Panc1 (cell line): Measurements from ENCODE around the gene GRM4. TPM values are rescaled to one million over a fixed set of nuclear protein-coding genes. Genes with fewer than 3 reads are reported as not detected.

Experiments
- ATAC-seq: fragments of 200-7000 bp; cut with Tn5 transposase; 2 replicates; pipeline ENCODE4 v1.9.1; 2020; ENCODE audit warnings: mild to moderate bottlenecking, moderate library complexity
- BruUV-seq: library from RNA; stranded (reverse); fragments of 400-500 nt; replicated peaks from 2 replicates; lab custom pipeline; 2021; lab: Mats Ljungman, UMichigan
- CTCF ChIA-PET: fragments of 300-600 bp; sonication (Branson Sonifier 250); formaldehyde crosslinking; loops from one replicate; lab custom pipeline; 2022; ENCODE audit warnings: antibody characterized with exemption; lab: Charles Lee
- POLR2A ChIA-PET: fragments of 300-600 bp; sonication (Branson Sonifier 250); formaldehyde crosslinking; loops from one replicate; lab custom pipeline; 2022; ENCODE audit warnings: antibody characterized with exemption; lab: Charles Lee
- DNase-seq: peaks from one replicate; pipeline ENCODE4 v3.0.0-alpha.2; 2010; ENCODE audit warnings: low read depth, low spot score
- H3K27ac ChIP-seq: 2 replicates; pipeline ENCODE4 v1.5.1; 2011; ENCODE audit warnings: mild to moderate bottlenecking, low read length, inconsistent platforms
- H3K27me3 ChIP-seq: fragments of 200-500 bp; sonication (Bioruptor generic); 2 replicates; pipeline ENCODE4 v1.6.0; 2014; ENCODE audit warnings: low read length, inconsistent platforms; ENCODE audit not compliant: control insufficient read depth, insufficient read depth
- H3K36me3 ChIP-seq: fragments of 200-500 bp; sonication (Bioruptor generic); 2 replicates; pipeline ENCODE4 v1.5.1; 2014; ENCODE audit warnings: inconsistent platforms, mild to moderate bottlenecking, low read length, moderate library complexity; ENCODE audit not compliant: control insufficient read depth, insufficient read depth
- H3K4me1 ChIP-seq: 2 replicates; pipeline ENCODE4 v1.5.1; 2011; ENCODE audit warnings: inconsistent platforms, mild to moderate bottlenecking, low read length, moderate library complexity; ENCODE audit not compliant: control insufficient read depth, insufficient read depth
- H3K4me3 ChIP-seq, 2 experiments: 2 replicates each; pipeline ENCODE4 v1.5.1; 2011 to 2012; ENCODE audit warnings: low read depth in 2 of 2, low read length in 2 of 2, mild to moderate bottlenecking in 2 of 2, inconsistent platforms in 1 of 2, moderate library complexity in 1 of 2
- H3K9me3 ChIP-seq: fragments of 200-500 bp; sonication (Bioruptor generic); 2 replicates; pipeline ENCODE4 v1.5.1; 2014; ENCODE audit warnings: low read depth, mild to moderate bottlenecking, inconsistent platforms, low read length, moderate library complexity; ENCODE audit not compliant: control insufficient read depth, insufficient read depth
- POLR2AphosphoS5 ChIP-seq: IDR thresholded peaks from 2 replicates; pipeline ENCODE4 v1.6.1; 2012; ENCODE audit warnings: mild to moderate bottlenecking, low read depth, low read length, moderate library complexity
- SIN3A ChIP-seq: IDR thresholded peaks from 2 replicates; pipeline ENCODE4 v1.6.1; 2012; ENCODE audit warnings: low read depth, mild to moderate bottlenecking, low read length, moderate library complexity, borderline replicate concordance; ENCODE audit not compliant: insufficient read depth
- TCF7L2 ChIP-seq: IDR thresholded peaks from 2 replicates; pipeline ENCODE4 v1.6.1; 2011; ENCODE audit warnings: mild to moderate bottlenecking, low read depth, low read length, inconsistent platforms
- in situ Hi-C: cut with HindIII; loops from 2 replicates; pipeline ENCODE4 v1.10.0; 2016; ENCODE audit warnings: low sequenced_read_pairs, low pct_unique_long_range_greater_than_20kb
- intact Hi-C: fragments of 100-400 bp; cut with micrococcal nuclease; formaldehyde crosslinking; loops from one replicate; pipeline ENCODE4 v1.10.0; 2022; ENCODE audit not compliant: unreplicated experiment
- total RNA-seq: library from RNA; stranded (reverse); gene quantifications from one replicate; pipeline ENCODE4 v1.2.1, GENCODE V29; 2021; ENCODE audit not compliant: unreplicated experiment
- TF ChIP-seq, protein P1 (sequence below): fragments of 450-650 bp; IDR thresholded peaks from 2 replicates; pipeline ENCODE4 v1.5.1; 2017; ENCODE audit warnings: mild to moderate bottlenecking
- TF ChIP-seq, protein P2 (sequence below), 2 experiments: IDR thresholded peaks; 2 replicates each; pipeline ENCODE4 v1.6.1; 2011 to 2012; ENCODE audit warnings: low read depth in 2 of 2, control low read depth in 1 of 2, low read length in 1 of 2, mild to moderate bottlenecking in 1 of 2, moderate library complexity in 1 of 2; ENCODE audit not compliant: insufficient read depth in 1 of 2

Gene GRM4
- total RNA-seq, 1 experiment from 2014 or later: 1.3 TPM

DNA sequence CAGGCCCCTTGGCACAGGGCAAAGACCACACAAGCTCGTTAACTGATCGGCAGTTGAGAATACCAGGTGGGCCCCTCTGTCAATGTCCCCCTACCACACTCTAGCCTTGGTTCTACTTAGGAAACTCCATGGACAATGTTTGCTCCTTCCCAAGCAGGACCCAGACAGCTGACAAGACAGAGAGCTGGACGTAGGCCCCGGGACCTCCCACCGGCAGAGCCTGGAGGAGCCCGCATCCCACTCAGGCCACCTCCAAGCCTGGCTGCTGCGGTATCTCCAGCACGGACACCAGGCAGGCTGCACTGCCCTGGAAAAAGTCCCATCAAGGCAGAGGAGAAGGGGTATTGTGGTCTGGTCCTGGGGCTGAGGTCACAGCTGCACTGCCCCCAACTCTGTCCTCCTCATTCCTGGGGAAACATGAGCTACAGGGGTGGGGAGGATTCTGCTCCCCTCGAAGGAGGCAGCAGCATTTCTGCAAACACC, 6.2 kb upstream of the GRM4 start:
- in situ Hi-C loops: no loop called here
- Histone ChIP-seq H3K36me3 (no peaks in the 10 kb centered on the region), H3K27me3 (no peaks in the 10 kb centered on the region), H3K27ac (no peak overlapping the region), H3K4me3 (no peak overlapping the region), H3K4me1 (no peaks in the 10 kb centered on the region), H3K9me3 (no peaks in the 10 kb centered on the region)
- no TSS peak for BruUV-seq
- ChIA-PET POLR2A (no interaction called here), CTCF (interaction anchor here (0.5 to 1.2 kb wide), 3 partner anchors 10 to 406 kb away, joined by 5 to 6 read pairs (median 5); no protein-coding TSS in a partner anchor)
- no peak for DNase-seq
- ATAC-seq: no peak
- no peak for TF ChIP-seq TCF7L2
- intact Hi-C loops: loop anchor here (10.0 kb wide), 1 partner anchor 407 kb away; the partner anchor contains the start of gene IP6K3

DNA sequence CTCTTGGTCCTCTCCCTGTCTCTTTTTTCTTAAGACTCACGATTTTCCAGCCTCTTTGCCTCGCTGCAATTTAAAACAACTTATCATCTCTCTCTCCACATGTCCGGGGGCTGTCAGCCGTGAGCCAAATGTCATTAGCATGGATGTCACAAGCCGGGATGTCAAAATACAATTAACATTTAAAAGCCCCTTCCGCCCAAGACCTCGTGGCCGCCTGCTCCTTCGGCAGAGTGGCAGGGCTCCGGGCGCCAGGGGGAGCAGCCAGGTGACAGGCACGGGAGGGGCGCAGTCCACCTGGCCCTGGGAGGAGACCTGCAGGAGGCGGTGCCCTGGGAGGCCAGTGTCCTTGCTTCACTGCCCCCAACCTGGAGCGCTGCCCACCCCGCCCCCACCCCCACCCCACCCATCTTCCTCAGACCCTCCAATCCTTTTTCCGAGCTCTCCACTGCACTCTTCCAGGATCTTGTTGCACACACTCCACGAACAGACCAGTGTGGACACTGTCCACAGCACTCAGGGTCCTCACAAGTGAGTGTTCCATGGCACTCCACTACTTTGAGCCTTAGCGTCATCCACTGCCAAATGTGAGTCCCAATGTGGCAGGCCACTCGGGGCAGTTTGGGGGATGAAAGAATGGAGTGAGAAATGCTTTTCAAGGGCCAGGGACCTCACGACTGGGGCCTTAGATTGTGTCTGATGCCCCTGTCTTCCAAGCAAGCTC, 5.6 kb upstream of the GRM4 start:
- H3K27ac ChIP-seq: no peak overlapping the region
- H3K4me3 ChIP-seq: no peak overlapping the region
- no peaks in the 10 kb centered on the region for H3K36me3 ChIP-seq
- ChIA-PET CTCF (interaction anchor here (0.6 to 1.2 kb wide), 3 partner anchors 9 to 440 kb away, joined by 5 to 6 read pairs (median 6); partner anchors contain the start of gene UQCC2), POLR2A (no interaction called here)
- no TSS peak for BruUV-seq
- H3K4me1 ChIP-seq: no peaks in the 10 kb centered on the region
- intact Hi-C loops (loop anchor here (10.0 kb wide), 1 partner anchor 407 kb away; the partner anchor contains the start of gene IP6K3), in situ Hi-C loops (no loop called here)
- DNase-seq (no peak), ATAC-seq (no peak)
- TF ChIP-seq, protein P1, sequence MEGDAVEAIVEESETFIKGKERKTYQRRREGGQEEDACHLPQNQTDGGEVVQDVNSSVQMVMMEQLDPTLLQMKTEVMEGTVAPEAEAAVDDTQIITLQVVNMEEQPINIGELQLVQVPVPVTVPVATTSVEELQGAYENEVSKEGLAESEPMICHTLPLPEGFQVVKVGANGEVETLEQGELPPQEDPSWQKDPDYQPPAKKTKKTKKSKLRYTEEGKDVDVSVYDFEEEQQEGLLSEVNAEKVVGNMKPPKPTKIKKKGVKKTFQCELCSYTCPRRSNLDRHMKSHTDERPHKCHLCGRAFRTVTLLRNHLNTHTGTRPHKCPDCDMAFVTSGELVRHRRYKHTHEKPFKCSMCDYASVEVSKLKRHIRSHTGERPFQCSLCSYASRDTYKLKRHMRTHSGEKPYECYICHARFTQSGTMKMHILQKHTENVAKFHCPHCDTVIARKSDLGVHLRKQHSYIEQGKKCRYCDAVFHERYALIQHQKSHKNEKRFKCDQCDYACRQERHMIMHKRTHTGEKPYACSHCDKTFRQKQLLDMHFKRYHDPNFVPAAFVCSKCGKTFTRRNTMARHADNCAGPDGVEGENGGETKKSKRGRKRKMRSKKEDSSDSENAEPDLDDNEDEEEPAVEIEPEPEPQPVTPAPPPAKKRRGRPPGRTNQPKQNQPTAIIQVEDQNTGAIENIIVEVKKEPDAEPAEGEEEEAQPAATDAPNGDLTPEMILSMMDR: peak; percentile 18; the same call in 1 of the 2 replicates
- no peak for TF ChIP-seq POLR2AphosphoS5
- no peaks in the 10 kb centered on the region for H3K9me3 ChIP-seq
- no peaks in the 10 kb centered on the region for H3K27me3 ChIP-seq

DNA sequence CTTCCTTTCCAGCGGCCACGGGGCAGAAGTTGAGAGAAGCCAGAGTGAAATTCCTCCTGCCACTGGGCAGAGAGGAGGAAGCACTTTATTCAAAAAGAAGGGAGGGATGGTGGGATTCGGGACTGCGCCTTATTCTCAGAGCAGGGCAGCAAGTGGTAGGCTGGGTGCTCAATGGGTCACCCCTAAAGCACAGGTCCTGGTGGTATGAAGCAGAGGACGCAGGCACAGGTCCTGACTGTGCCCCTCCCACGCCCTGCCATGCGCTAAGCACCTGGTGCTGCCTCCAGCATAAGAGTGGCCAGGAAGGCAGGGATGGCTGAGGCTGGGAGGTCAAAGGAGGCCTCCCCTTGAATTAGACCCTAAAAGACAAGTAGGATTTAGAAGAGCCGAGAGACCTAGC, 4.9 kb upstream of the GRM4 start:
- H3K9me3 ChIP-seq: no peaks in the 10 kb centered on the region
- CTCF ChIA-PET: no interaction called here
- no peaks in the 10 kb centered on the region for H3K36me3 ChIP-seq
- H3K4me1 ChIP-seq: no peaks in the 10 kb centered on the region
- intact Hi-C loops: loop anchor here (10.0 kb wide), 1 partner anchor 406 kb away; the partner anchor contains the start of gene IP6K3
- no peak overlapping the region for H3K27ac ChIP-seq
- ATAC-seq (no peak), DNase-seq (no peak)
- BruUV-seq: no TSS peak
- H3K4me3 ChIP-seq: no peak overlapping the region
- H3K27me3 ChIP-seq: no peaks in the 10 kb centered on the region
- in situ Hi-C loops: no loop called here
- TF ChIP-seq SIN3A: no peak
- TF ChIP-seq, protein P2, sequence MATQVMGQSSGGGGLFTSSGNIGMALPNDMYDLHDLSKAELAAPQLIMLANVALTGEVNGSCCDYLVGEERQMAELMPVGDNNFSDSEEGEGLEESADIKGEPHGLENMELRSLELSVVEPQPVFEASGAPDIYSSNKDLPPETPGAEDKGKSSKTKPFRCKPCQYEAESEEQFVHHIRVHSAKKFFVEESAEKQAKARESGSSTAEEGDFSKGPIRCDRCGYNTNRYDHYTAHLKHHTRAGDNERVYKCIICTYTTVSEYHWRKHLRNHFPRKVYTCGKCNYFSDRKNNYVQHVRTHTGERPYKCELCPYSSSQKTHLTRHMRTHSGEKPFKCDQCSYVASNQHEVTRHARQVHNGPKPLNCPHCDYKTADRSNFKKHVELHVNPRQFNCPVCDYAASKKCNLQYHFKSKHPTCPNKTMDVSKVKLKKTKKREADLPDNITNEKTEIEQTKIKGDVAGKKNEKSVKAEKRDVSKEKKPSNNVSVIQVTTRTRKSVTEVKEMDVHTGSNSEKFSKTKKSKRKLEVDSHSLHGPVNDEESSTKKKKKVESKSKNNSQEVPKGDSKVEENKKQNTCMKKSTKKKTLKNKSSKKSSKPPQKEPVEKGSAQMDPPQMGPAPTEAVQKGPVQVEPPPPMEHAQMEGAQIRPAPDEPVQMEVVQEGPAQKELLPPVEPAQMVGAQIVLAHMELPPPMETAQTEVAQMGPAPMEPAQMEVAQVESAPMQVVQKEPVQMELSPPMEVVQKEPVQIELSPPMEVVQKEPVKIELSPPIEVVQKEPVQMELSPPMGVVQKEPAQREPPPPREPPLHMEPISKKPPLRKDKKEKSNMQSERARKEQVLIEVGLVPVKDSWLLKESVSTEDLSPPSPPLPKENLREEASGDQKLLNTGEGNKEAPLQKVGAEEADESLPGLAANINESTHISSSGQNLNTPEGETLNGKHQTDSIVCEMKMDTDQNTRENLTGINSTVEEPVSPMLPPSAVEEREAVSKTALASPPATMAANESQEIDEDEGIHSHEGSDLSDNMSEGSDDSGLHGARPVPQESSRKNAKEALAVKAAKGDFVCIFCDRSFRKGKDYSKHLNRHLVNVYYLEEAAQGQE (IDR thresholded peaks at IDR 0.05; ENCODE audit: insufficient read depth in 1 of 2, low read depth in 2 of 2, low read length in 1 of 2): no peak
- TF ChIP-seq, protein P1: no peak
- no peak for TF ChIP-seq POLR2AphosphoS5
- TF ChIP-seq TCF7L2: no peak
- POLR2A ChIA-PET: no interaction called here
